HUES64 (cell line): ENCODE data around the gene AHCYL2.

Source experiments
- H3K27ac ChIP-seq: 2 replicates; pipeline ENCODE4 v1.7.0; 2013; ENCODE audit warnings: low read depth, low read length, inconsistent platforms
- H3K27me3 ChIP-seq: 2 replicates; pipeline ENCODE4 v1.6.1; 2013; ENCODE audit warnings: mild to moderate bottlenecking, low read length; ENCODE audit not compliant: insufficient read depth
- H3K36me3 ChIP-seq: 2 replicates; pipeline ENCODE4 v1.6.1; 2013; ENCODE audit warnings: mild to moderate bottlenecking, low read length; ENCODE audit not compliant: insufficient read depth
- H3K4me1 ChIP-seq: 2 replicates; pipeline ENCODE4 v1.6.1; 2013; ENCODE audit warnings: mild to moderate bottlenecking, low read length, moderate library complexity; ENCODE audit not compliant: insufficient read depth
- H3K4me3 ChIP-seq: 2 replicates; pipeline ENCODE4 v1.5.1; 2013; ENCODE audit warnings: mild to moderate bottlenecking, low read length, moderate library complexity
- H3K9ac ChIP-seq: 2 replicates; pipeline ENCODE4 v1.6.1; 2013; ENCODE audit warnings: mild to moderate bottlenecking, low read depth, low read length
- H3K9me3 ChIP-seq: 2 replicates; pipeline ENCODE4 v1.6.1; 2013; ENCODE audit warnings: low read depth, low read length; ENCODE audit not compliant: insufficient read depth
- WGBS: fragments of 150-250, 120-280 bp; methylation state at CpG from one replicate; pipeline ENCODE4 v1.1.7; 2013; ENCODE audit warnings: missing lambda C conversion rate; 5-methylcytosine and 5-hydroxymethylcytosine counted together

AHCYL2 gene

GRCh38 chr7:129225206-129225930 lies 538 bp downstream of the AHCYL2 start:
- Histone ChIP-seq H3K9ac (peak overlapping the region; percentile 77), H3K27ac (peak overlapping the region; percentile 87; the same call in 1 of the 2 replicates), H3K9me3 (no peaks in the 10 kb centered on the region), H3K4me1 (peaks cover 18% of the 10 kb centered on the region), H3K27me3 (peaks cover 5% of the 10 kb centered on the region; the same call in 1 of the 2 replicates), H3K4me3 (peak overlapping the region; percentile 79), H3K36me3 (no peaks in the 10 kb centered on the region)
- WGBS, result under 1% methylated on average over 60 of the region's 60 CpGs

GRCh38 chr7:129225931-129226572 lies 1.2 kb downstream of the AHCYL2 start:
- Histone ChIP-seq H3K27ac (no peak overlapping the region), H3K9me3 (no peaks in the 10 kb centered on the region), H3K36me3 (no peaks in the 10 kb centered on the region), H3K4me3 (peak overlapping the region; percentile 79), H3K27me3 (peaks cover 5% of the 10 kb centered on the region; the same call in 1 of the 2 replicates), H3K4me1 (peaks cover 18% of the 10 kb centered on the region), H3K9ac (peak overlapping the region; percentile 77; the same call in 1 of the 2 replicates)
- 22% methylated on average over 11 of the region's 11 CpGs for WGBS

- no peak overlapping the region for H3K27ac ChIP-seq
- 92% methylated on average over 3 of the region's 4 CpGs for WGBS
Observed at GRCh38 chr7:129227646-129228578, 3.1 kb downstream of the AHCYL2 start.

GRCh38 chr7:129228633-129229032 lies 3.8 kb downstream of the AHCYL2 start:
- H3K27ac ChIP-seq, result no peak overlapping the region
- no peaks in the 10 kb centered on the region for H3K36me3 ChIP-seq

More at GRCh38 chr7:129227646-129228578, 3.1 kb downstream of the AHCYL2 start:
- H3K27me3 ChIP-seq, result peaks cover 5% of the 10 kb centered on the region; the same call in 1 of the 2 replicates
- no peaks in the 10 kb centered on the region for H3K9me3 ChIP-seq
- no peak overlapping the region for H3K4me3 ChIP-seq
- peaks cover 18% of the 10 kb centered on the region for H3K4me1 ChIP-seq
- no peak overlapping the region for H3K9ac ChIP-seq
- H3K36me3 ChIP-seq, result no peaks in the 10 kb centered on the region

GRCh38 chr7:129231666-129232065 lies 6.8 kb downstream of the AHCYL2 start:
- peaks cover 9% of the 10 kb centered on the region for H3K4me1 ChIP-seq
- H3K4me3 ChIP-seq, result no peak overlapping the region
- H3K27me3 ChIP-seq, result no peaks in the 10 kb centered on the region
- WGBS, result 90% methylated on average over 3 of the region's 5 CpGs
- no peak overlapping the region for H3K9ac ChIP-seq
- no peaks in the 10 kb centered on the region for H3K9me3 ChIP-seq
- H3K36me3 ChIP-seq, result no peaks in the 10 kb centered on the region
- no peak overlapping the region for H3K27ac ChIP-seq

More at GRCh38 chr7:129228633-129229032, 3.8 kb downstream of the AHCYL2 start:
- Histone ChIP-seq H3K9me3 (no peaks in the 10 kb centered on the region), H3K9ac (no peak overlapping the region), H3K27me3 (peaks cover 5% of the 10 kb centered on the region; the same call in 1 of the 2 replicates), H3K4me1 (peaks cover 18% of the 10 kb centered on the region), H3K4me3 (no peak overlapping the region)
- WGBS, result 93% methylated on average over 2 of the region's 2 CpGs

- Histone ChIP-seq H3K9ac (no peak overlapping the region), H3K36me3 (no peaks in the 10 kb centered on the region), H3K4me1 (peaks cover 5% of the 10 kb centered on the region; the same call in 1 of the 2 replicates), H3K27me3 (no peaks in the 10 kb centered on the region), H3K27ac (no peak overlapping the region), H3K4me3 (no peak overlapping the region), H3K9me3 (no peaks in the 10 kb centered on the region)
- 91% methylated on average over 8 of the region's 8 CpGs for WGBS
Observed at GRCh38 chr7:129238546-129238945, 13.7 kb downstream of the AHCYL2 start.

GRCh38 chr7:129240119-129240820 lies 15.4 kb downstream of the AHCYL2 start:
- Histone ChIP-seq H3K27ac (no peak overlapping the region), H3K9me3 (no peaks in the 10 kb centered on the region), H3K9ac (no peak overlapping the region), H3K4me1 (peaks cover 5% of the 10 kb centered on the region; the same call in 1 of the 2 replicates), H3K27me3 (no peaks in the 10 kb centered on the region), H3K36me3 (no peaks in the 10 kb centered on the region), H3K4me3 (no peak overlapping the region)
- WGBS, result 95% methylated on average over 10 of the region's 10 CpGs

- Histone ChIP-seq H3K36me3 (no peaks in the 10 kb centered on the region), H3K27me3 (no peaks in the 10 kb centered on the region), H3K27ac (no peak overlapping the region), H3K4me1 (peaks cover 5% of the 10 kb centered on the region), H3K4me3 (no peak overlapping the region), H3K9me3 (peaks cover 5% of the 10 kb centered on the region; the same call in 1 of the 2 replicates), H3K9ac (no peak overlapping the region)
- 100% methylated on average over 1 of the region's 1 CpG for WGBS
Observed at GRCh38 chr7:129244220-129244619, 19.4 kb downstream of the AHCYL2 start.

GRCh38 chr7:129245533-129245932 lies 20.7 kb downstream of the AHCYL2 start:
- Histone ChIP-seq H3K9ac (no peak overlapping the region), H3K4me3 (no peak overlapping the region), H3K36me3 (no peaks in the 10 kb centered on the region), H3K9me3 (peaks cover 5% of the 10 kb centered on the region; the same call in 1 of the 2 replicates), H3K27me3 (no peaks in the 10 kb centered on the region), H3K27ac (no peak overlapping the region), H3K4me1 (peaks cover under 1% of the 10 kb centered on the region)
- WGBS, result 100% methylated on average over 1 of the region's 3 CpGs

- Histone ChIP-seq H3K4me1 (no peaks in the 10 kb centered on the region; the same call in 1 of the 2 replicates), H3K36me3 (no peaks in the 10 kb centered on the region), H3K27ac (no peak overlapping the region), H3K27me3 (no peaks in the 10 kb centered on the region), H3K9me3 (peaks cover 5% of the 10 kb centered on the region; the same call in 1 of the 2 replicates), H3K9ac (no peak overlapping the region), H3K4me3 (no peak overlapping the region)
- WGBS, result 100% methylated on average over 2 of the region's 2 CpGs
Observed at GRCh38 chr7:129247087-129247486, 22.3 kb downstream of the AHCYL2 start.
